GM12878 (cell line): Measurements from ENCODE around the gene ZNF507. TPM values are rescaled to one million over a fixed set of nuclear protein-coding genes. Genes with fewer than 3 reads are reported as not detected.

ENCODE experiments used
- ATAC-seq: fragments of 200-7000 bp; cut with Tn5 transposase; 3 replicates; pipeline ENCODE4 v1.9.1; 2020; ENCODE audit warnings: mild to moderate bottlenecking, moderate library complexity
- BruUV-seq: library from RNA; stranded (reverse); fragments of 400-500 nt; replicated peaks from 2 replicates; lab custom pipeline; 2021; lab: Mats Ljungman, UMichigan
- CTCF ChIA-PET: fragments of 300-600 bp; sonication (Branson Sonifier 250); formaldehyde crosslinking; extraction: SDS; loops from one replicate; lab custom pipeline; 2021; ENCODE audit warnings: inconsistent platforms; lab: Yijun Ruan, JAX
- POLR2A ChIA-PET: fragments of 350-600 bp; formaldehyde crosslinking; extraction: SDS; loops from one replicate; lab custom pipeline; 2021; ENCODE audit warnings: inconsistent platforms; lab: Charles Lee
- RAD21 ChIA-PET: fragments of 300-600 bp; sonication (Branson Sonifier 250); formaldehyde crosslinking; loops from one replicate; lab custom pipeline; 2023; ENCODE audit warnings: antibody characterized with exemption; ENCODE audit not compliant: unreplicated experiment; lab: Charles Lee
- SMC1A ChIA-PET: fragments of 300-600 bp; sonication (Branson Sonifier 250); formaldehyde crosslinking; loops from one replicate; lab custom pipeline; 2023; ENCODE audit not compliant: unreplicated experiment, uncharacterized antibody; lab: Charles Lee
- DNase-seq: peaks from one replicate; pipeline ENCODE4 v3.0.0-alpha.2; 2011; ENCODE audit warnings: low read depth, low spot score
- FAIRE-seq: peaks from 3 replicates; lab custom pipeline; 2011; peaks lifted over from hg19 to GRCh38; lab: Jason Lieb, UNC
- H2AFZ ChIP-seq: 2 replicates; pipeline ENCODE4 v1.6.0; 2011; ENCODE audit warnings: low read depth, low read length, control low read depth; ENCODE audit not compliant: control insufficient read depth
- H3K27ac ChIP-seq: 2 replicates; pipeline ENCODE4 v1.5.1; 2011; ENCODE audit warnings: control low read depth; ENCODE audit not compliant: control insufficient read depth, insufficient read depth
- H3K27me3 ChIP-seq, 2 experiments: replicated peaks in 1 of 2; 2 replicates each; pipeline versions ENCODE4 v1.6.0 to v1.6.1; 2011; ENCODE audit warnings: low read length in 1 of 2; ENCODE audit not compliant: control insufficient read depth in 2 of 2, insufficient read depth in 2 of 2
- H3K36me3 ChIP-seq, 2 experiments: 2 replicates each; pipeline ENCODE4 v1.5.1; 2011; ENCODE audit warnings: low read length in 1 of 2; ENCODE audit not compliant: control insufficient read depth in 2 of 2, insufficient read depth in 2 of 2
- H3K4me1 ChIP-seq: 2 replicates; pipeline ENCODE4 v1.6.1; 2011; ENCODE audit warnings: mild to moderate bottlenecking, low read length, moderate library complexity, mixed read lengths; ENCODE audit not compliant: control insufficient read depth, insufficient read depth
- H3K4me2 ChIP-seq: 2 replicates; pipeline ENCODE4 v1.6.0; 2011; ENCODE audit warnings: control low read depth; ENCODE audit not compliant: control insufficient read depth, insufficient read depth
- H3K4me3 ChIP-seq: fragments of 200-600 bp; sonication (generic); 2 replicates; pipeline ENCODE4 v1.5.1; 2016
- H3K79me2 ChIP-seq: 2 replicates; pipeline ENCODE4 v1.6.0; 2011; ENCODE audit warnings: low read length; ENCODE audit not compliant: control insufficient read depth, insufficient read depth
- H3K9ac ChIP-seq: 2 replicates; pipeline ENCODE4 v1.8.0; 2011; ENCODE audit warnings: low read length, control low read depth, mixed read lengths; ENCODE audit not compliant: control insufficient read depth, insufficient read depth
- H3K9me3 ChIP-seq: replicated peaks from 3 replicates; pipeline ENCODE4 v1.5.1; 2011; ENCODE audit warnings: mild to moderate bottlenecking, low read length; ENCODE audit not compliant: control insufficient read depth, insufficient read depth
- H4K20me1 ChIP-seq: 2 replicates; pipeline ENCODE4 v1.6.0; 2011; ENCODE audit not compliant: control insufficient read depth, insufficient read depth
- ATF7 ChIP-seq: fragments of 450-650 bp; IDR thresholded peaks from 2 replicates; pipeline ENCODE4 v1.6.1; 2016; ENCODE audit warnings: low read depth, mild to moderate bottlenecking
- CBX5 ChIP-seq: sonication (generic); IDR thresholded peaks from 2 replicates; pipeline ENCODE4 v1.6.1; 2016; ENCODE audit warnings: low read depth, moderate library complexity, mild to moderate bottlenecking, inconsistent platforms
- CHD1 ChIP-seq: IDR thresholded peaks from 2 replicates; pipeline ENCODE4 v1.6.1; 2012; ENCODE audit warnings: low read depth, low read length, improper control_type of control experiment
- CREM ChIP-seq: IDR thresholded peaks from 2 replicates; pipeline ENCODE4 v1.6.1; 2014; ENCODE audit warnings: antibody characterized with exemption, low read depth
- DPF2 ChIP-seq: fragments of 450-650 bp; IDR thresholded peaks from 2 replicates; pipeline ENCODE4 v1.6.1; 2017; ENCODE audit warnings: mild to moderate bottlenecking
- FOS ChIP-seq: IDR thresholded peaks from 3 replicates; pipeline ENCODE4 v1.6.1; 2011; ENCODE audit warnings: borderline replicate concordance; ENCODE audit not compliant: insufficient read length; ENCODE audit errors: extremely low read depth
- HDAC2 ChIP-seq: fragments of 200-600 bp; sonication (generic); IDR thresholded peaks from 2 replicates; pipeline ENCODE4 v1.6.1; 2017
- JUND ChIP-seq: IDR thresholded peaks from 2 replicates; pipeline ENCODE4 v1.6.1; 2012; ENCODE audit warnings: low read depth, mild to moderate bottlenecking, low read length, improper control_type of control experiment, moderate library complexity
- KDM1A ChIP-seq: fragments of 200-600 bp; sonication (generic); IDR thresholded peaks from 2 replicates; pipeline ENCODE4 v1.6.1; 2016; ENCODE audit warnings: borderline replicate concordance
- NFYB ChIP-seq: IDR thresholded peaks from 2 replicates; pipeline ENCODE4 v1.6.1; 2011; ENCODE audit warnings: low read depth, mild to moderate bottlenecking, low read length, improper control_type of control experiment, moderate library complexity; ENCODE audit not compliant: insufficient read depth
- POLR2AphosphoS2 ChIP-seq: IDR thresholded peaks from 2 replicates; pipeline ENCODE4 v1.6.1; 2011; ENCODE audit warnings: low read depth, mild to moderate bottlenecking, low read length, improper control_type of control experiment, moderate library complexity
- SIX5 ChIP-seq: IDR thresholded peaks from 2 replicates; pipeline ENCODE4 v1.6.1; 2011; ENCODE audit warnings: mild to moderate bottlenecking, low read depth, low read length, moderate library complexity; ENCODE audit not compliant: severe bottlenecking
- SUZ12 ChIP-seq: fragments of 200-600 bp; sonication (generic); IDR thresholded peaks from one replicate; pipeline ENCODE4 v1.6.1; 2018; ENCODE audit warnings: antibody characterized with exemption, mild to moderate bottlenecking; ENCODE audit not compliant: unreplicated experiment
- WRNIP1 ChIP-seq: IDR thresholded peaks from 2 replicates; pipeline ENCODE4 v1.6.1; 2011; ENCODE audit warnings: low read depth, low read length, improper control_type of control experiment, borderline replicate concordance
- in situ Hi-C: fragments of 300-500 bp; cut with MboI; formaldehyde crosslinking; loops from 9 replicates; pipeline ENCODE4 v1.14.3; 2018; ENCODE audit warnings: mixed read lengths
- intact Hi-C: fragments of 100-400 bp; cut with micrococcal nuclease; formaldehyde crosslinking; loops from one replicate; pipeline ENCODE4 v1.14.2; 2022; ENCODE audit not compliant: unreplicated experiment
- polyA plus RNA-seq, 11 experiments: library from polyadenylated mRNA; depleted of rRNA in 4 of 11; unstranded in 6 of 11; stranded (reverse) in 5 of 11; fragments of >200 nt; fragmentation: Nextera tagmentation in 4 of 11; fragmentation: Illumina TruSeq in 1 of 11; extraction: Ambion mirVana in 4 of 11; extraction: Trizol in 1 of 11; gene quantifications; 1 replicate in 1 of 11; 2 replicates in 10 of 11; pipeline versions ENCODE4 v1.2.1 to v1.2.3, GENCODE V29; 2011 to 2016; ENCODE audit warnings: inconsistent platforms in 2 of 11, missing spikeins in 2 of 11, low read depth in 1 of 11
- total RNA-seq, 4 experiments: library from RNA; depleted of rRNA in 3 of 4; stranded (reverse); fragments of >200 nt in 3 of 4; fragmentation: Illumina TruSeq in 1 of 4; extraction: Trizol in 1 of 4; gene quantifications; 2 replicates each; pipeline versions ENCODE4 v1.2.1 to v1.2.3, GENCODE V29; 2013 to 2021
- TF ChIP-seq, protein P1 (sequence below): IDR thresholded peaks from 2 replicates; pipeline ENCODE4 v1.6.1; 2012; ENCODE audit warnings: low read depth, low read length, improper control_type of control experiment
- TF ChIP-seq, protein P2 (sequence below): IDR thresholded peaks from 2 replicates; pipeline ENCODE4 v1.6.1; 2012; ENCODE audit warnings: low read depth, low read length, improper control_type of control experiment
- TF ChIP-seq, protein P3 (sequence below): fragments of 450-650 bp; formaldehyde crosslinking; IDR thresholded peaks from 2 replicates; pipeline ENCODE4 v1.5.0; 2022; ENCODE audit warnings: mild to moderate bottlenecking, missing genetic modification characterization

The ZNF507 gene
- total and polyA plus RNA-seq, 10 of the 15 experiments (the other 5 are each of a cell fraction or from before 2014, with no cell fraction given), result 2.3 to 18.4 (median 10.1) TPM

DNA sequence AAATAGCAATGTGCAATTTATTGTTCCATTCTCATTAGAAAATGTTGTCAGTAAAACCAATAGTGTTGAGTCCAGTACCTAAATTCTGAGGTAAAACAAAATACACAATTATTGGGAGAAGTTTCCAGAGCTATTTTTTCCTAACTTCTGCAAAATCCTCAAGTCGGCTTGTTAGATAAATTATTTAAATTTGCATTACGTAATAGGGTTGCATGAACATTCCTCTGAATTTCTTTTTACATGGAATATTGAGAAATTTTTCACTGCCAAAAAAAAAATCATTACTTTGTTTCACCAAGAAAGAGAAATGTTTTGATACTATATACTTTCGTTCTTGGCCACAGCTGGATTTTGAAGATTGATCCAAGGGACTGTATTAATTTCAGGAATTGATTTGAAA, 1.5 kb downstream of the ZNF507 start (continued):
- no peak for TF ChIP-seq HDAC2
- no peak for TF ChIP-seq JUND
- TF ChIP-seq SUZ12, result no peak
- TF ChIP-seq, all 136 proteins: peak for 0

DNA sequence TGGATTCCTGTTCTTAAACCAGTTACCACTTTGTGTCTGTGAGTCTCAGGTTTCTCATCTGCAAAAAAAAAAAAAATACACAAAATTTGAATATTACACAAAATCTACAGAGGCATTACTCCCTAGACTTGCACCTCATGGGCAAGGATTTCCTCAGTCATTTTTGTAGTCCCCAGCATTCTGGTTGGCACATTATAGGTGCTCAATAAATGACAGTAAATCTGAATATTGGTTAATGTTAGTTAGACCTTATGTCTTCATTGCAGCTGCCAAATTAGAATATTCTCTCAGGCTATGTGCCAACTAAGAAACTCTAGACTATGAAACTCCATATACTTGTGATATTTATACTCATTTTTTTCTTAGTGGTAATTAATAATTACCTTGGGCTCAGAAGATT, 2.2 kb downstream of the ZNF507 start:
- no peak overlapping the region for H3K9ac ChIP-seq
- BruUV-seq, result no TSS peak
- H2AFZ ChIP-seq, result no peak overlapping the region
- H3K4me2 ChIP-seq, result peak overlapping the region; percentile 87
- peak overlapping the region; percentile 81 for H3K4me3 ChIP-seq
- no peak for ATAC-seq
- ChIA-PET RAD21 (no interaction called here), POLR2A (interaction anchor here (1.2 kb wide), 1 partner anchor 111 kb away, joined by 3 read pairs; no protein-coding TSS in a partner anchor), CTCF (interaction anchor here (2.1 to 4.3 kb wide), 2 partner anchors 10 to 11 kb away, joined by 10 to 13 read pairs; no protein-coding TSS in a partner anchor), SMC1A (interaction anchor here (1.4 kb wide), 1 partner anchor 9 kb away, joined by 6 read pairs; no protein-coding TSS in a partner anchor)
- no peaks in the 10 kb centered on the region for H4K20me1 ChIP-seq
- intact Hi-C loops (loop anchor here (5.0 kb wide), 2 partner anchors 60 to 235 kb away; partner anchors contain the start of genes DPY19L3 and PDCD5), in situ Hi-C loops (loop anchor here (10.0 kb wide), 1 partner anchor 217 kb away; no protein-coding TSS in a partner anchor)
- no peaks in the 10 kb centered on the region for H3K9me3 ChIP-seq
- no peak overlapping the region for H3K27ac ChIP-seq
- peaks cover 49% of the 10 kb centered on the region for H3K79me2 ChIP-seq
- peaks cover 13% of the 10 kb centered on the region for H3K4me1 ChIP-seq
- no peak for FAIRE-seq
- DNase-seq, result no peak
- H3K36me3 ChIP-seq, result no peaks in the 10 kb centered on the region; a peak in 1 of 4 replicates
- no peaks in the 10 kb centered on the region for H3K27me3 ChIP-seq
- TF ChIP-seq ATF7, result no peak
- no peak for TF ChIP-seq KDM1A
- no peak for TF ChIP-seq POLR2AphosphoS2
- no peak for TF ChIP-seq WRNIP1
- TF ChIP-seq DPF2, result no peak
- TF ChIP-seq, protein P1, sequence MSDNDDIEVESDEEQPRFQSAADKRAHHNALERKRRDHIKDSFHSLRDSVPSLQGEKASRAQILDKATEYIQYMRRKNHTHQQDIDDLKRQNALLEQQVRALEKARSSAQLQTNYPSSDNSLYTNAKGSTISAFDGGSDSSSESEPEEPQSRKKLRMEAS, result no peak
- no peak for TF ChIP-seq SIX5
- TF ChIP-seq, protein P2, sequence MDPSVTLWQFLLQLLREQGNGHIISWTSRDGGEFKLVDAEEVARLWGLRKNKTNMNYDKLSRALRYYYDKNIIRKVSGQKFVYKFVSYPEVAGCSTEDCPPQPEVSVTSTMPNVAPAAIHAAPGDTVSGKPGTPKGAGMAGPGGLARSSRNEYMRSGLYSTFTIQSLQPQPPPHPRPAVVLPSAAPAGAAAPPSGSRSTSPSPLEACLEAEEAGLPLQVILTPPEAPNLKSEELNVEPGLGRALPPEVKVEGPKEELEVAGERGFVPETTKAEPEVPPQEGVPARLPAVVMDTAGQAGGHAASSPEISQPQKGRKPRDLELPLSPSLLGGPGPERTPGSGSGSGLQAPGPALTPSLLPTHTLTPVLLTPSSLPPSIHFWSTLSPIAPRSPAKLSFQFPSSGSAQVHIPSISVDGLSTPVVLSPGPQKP, result no peak
- no peak for TF ChIP-seq CREM
- no peak for TF ChIP-seq NFYB
- no peak for TF ChIP-seq CBX5
- TF ChIP-seq FOS, result no peak
- TF ChIP-seq, protein P3, sequence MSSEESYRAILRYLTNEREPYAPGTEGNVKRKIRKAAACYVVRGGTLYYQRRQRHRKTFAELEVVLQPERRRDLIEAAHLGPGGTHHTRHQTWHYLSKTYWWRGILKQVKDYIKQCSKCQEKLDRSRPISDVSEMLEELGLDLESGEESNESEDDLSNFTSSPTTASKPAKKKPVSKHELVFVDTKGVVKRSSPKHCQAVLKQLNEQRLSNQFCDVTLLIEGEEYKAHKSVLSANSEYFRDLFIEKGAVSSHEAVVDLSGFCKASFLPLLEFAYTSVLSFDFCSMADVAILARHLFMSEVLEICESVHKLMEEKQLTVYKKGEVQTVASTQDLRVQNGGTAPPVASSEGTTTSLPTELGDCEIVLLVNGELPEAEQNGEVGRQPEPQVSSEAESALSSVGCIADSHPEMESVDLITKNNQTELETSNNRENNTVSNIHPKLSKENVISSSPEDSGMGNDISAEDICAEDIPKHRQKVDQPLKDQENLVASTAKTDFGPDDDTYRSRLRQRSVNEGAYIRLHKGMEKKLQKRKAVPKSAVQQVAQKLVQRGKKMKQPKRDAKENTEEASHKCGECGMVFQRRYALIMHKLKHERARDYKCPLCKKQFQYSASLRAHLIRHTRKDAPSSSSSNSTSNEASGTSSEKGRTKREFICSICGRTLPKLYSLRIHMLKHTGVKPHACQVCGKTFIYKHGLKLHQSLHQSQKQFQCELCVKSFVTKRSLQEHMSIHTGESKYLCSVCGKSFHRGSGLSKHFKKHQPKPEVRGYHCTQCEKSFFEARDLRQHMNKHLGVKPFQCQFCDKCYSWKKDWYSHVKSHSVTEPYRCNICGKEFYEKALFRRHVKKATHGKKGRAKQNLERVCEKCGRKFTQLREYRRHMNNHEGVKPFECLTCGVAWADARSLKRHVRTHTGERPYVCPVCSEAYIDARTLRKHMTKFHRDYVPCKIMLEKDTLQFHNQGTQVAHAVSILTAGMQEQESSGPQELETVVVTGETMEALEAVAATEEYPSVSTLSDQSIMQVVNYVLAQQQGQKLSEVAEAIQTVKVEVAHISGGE, result no peak
- TF ChIP-seq CHD1, result no peak
